T-helper 1 cell (primary cell): ENCODE measurements around the gene MOB3B.
"Not testable (repeated sequence)": the region's sequence is repeated elsewhere in the genome, so short reads cannot be mapped to it uniquely, and the experiment has no call there.

ENCODE experiments used
- DNase-seq, 5 donors: peaks; one replicate each; pipeline ENCODE4 v3.0.0-alpha.2; 2012 to 2020

The MOB3B gene

DNA sequence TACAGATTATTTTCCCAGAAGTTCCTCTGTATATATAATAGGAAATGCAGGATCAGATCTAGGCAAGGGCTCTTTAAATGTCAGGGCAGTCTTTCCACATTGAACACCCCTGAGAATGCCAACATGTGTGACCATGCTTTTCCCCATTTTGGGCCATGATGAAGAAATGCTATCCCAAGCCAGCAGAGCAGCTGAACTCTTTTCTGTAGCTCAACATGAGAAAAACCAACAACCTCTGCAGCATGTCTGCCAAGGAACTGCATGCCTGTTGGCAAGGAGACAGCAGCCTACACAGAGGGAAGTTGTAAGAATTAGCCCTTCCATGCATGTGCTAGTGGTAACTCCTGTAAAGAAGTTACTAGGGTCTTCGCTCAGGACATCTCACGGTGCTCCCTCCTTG is 15.1 kb downstream of the MOB3B start:
- no peak for DNase-seq

GRCh38 chr9:27511771-27512170 is 17.8 kb downstream of the MOB3B start:
- no peak for DNase-seq

- DNase-seq = no peak
Observed at GRCh38 chr9:27510780-27511179, 18.8 kb downstream of the MOB3B start.

DNA sequence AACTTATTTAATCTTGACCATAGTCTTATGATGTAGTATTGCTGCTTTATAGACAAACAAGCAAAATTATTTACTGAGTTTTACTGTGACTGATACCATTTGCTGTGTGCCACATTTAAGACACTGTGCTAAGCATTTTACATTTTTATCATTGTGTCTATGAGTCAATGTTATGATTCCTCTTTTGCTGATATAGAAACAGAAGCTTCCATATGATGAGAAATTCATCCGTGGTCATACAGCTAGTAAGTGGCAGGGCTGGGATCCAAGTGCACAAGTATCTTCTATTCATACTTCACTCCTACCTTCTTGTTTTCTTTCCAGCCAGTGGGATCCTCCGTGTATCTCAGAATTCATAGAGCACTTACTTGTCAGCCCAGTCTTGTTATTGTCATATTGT is 22.6 kb downstream of the MOB3B start:
- no peak for DNase-seq

DNA sequence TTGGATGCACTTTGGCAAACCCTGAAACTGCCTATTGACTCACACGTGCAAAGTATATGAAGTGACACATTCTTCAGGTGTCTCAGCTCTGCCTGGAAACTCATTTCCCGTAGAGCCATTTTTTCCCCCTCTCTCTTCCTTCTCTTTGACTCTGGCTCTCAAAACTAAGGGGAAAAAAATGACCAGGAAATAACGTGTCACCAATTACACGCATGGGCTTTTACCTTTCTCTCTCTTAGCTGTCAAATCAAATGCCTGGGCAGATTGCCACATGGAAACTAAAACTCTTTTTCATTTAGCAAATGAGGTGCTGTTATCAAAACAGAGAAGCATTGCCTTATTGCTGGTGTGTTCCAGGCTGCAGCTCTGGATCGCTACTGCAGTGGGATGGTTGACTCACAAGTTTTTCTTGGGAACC is 23.9 kb downstream of the MOB3B start:
- DNase-seq = no peak

- peak in 1 of 5 donors; percentile 7 for DNase-seq
Observed at GRCh38 chr9:27504259-27504658, 25.4 kb downstream of the MOB3B start.

DNA sequence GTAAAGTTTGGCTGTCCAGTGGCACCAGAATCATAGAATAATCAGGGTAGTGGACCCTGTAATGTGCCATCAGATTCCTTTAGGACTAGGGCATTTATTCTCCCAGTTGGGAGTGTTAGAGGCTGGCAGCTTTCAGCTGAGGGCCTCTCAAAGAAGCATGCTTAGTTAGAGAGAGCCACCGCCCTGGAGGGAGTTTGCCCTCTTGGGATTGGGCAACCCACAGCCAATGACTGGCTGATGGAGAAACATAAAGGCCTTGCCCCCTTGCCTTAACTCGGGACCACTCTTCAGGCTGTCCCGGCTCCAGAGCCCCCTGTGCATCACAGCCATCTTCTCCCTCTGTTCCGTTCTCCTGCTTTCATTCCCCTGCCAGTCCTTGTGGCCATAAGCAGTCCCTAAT is 26.0 kb downstream of the MOB3B start:
- no peak for DNase-seq

DNA sequence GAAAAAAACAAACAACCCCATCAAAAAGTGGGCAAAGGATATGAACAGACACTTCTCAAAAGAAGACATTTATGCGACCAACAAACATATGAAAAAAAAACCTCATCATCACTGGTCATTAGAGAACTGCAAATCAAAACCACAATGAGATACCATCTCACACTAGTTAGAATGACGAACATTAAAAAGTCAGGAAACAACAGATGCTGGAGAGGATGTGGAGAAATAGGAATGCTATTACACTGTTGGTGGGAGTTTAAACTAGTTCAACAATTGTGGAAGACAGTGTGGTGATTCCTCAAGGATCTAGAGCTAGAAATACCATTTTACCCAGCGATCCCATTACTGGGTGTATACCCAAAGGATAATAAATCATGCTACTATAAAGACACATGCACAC is 28.7 kb downstream of the MOB3B start:
- DNase-seq = not testable (repeated sequence)

DNA sequence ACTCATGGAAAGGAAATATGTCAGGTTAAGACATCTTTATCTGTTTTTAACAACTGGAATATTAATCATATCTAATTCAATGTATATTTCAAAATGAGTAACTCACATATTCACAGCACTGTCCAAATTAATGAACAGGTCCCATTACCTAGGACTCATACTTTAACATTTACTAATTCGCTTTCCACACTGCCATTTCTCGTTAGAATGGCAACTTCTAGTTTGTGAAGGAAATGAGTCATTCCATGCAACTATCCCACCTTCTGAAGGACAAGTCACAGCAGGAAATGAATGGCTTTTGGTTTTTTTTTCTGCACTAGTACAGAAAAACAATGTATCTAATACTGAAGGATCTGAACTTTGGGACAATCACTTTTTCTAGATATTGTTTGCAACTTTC is 30.2 kb downstream of the MOB3B start:
- peak in 1 of 5 donors; percentile 70 for DNase-seq

DNA sequence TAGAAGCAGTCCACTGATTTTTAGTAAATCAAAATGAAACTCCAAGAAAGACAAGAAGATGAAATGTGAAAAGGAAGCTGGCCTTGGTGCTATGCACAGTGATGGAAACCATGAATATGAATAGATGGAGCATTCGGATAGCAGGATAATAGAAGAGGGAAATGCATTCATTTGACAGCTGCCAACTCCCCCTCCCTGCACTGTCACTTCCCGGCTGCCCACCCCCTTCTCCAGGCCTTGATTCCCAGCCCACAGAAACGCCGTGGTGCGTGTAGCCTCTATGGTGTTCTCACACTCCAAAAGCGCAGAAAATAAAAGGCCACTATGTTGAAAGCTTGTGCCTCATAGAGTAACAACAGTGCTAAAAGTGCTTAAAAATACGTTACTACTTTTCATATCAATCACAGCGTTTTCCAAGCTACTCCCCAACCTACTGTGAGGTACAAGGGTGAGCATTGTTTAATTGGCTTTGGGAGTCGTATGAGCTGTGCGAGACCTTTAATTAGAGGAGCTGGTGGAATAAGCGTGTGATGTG is 31.7 kb downstream of the MOB3B start:
- no peak for DNase-seq

DNA sequence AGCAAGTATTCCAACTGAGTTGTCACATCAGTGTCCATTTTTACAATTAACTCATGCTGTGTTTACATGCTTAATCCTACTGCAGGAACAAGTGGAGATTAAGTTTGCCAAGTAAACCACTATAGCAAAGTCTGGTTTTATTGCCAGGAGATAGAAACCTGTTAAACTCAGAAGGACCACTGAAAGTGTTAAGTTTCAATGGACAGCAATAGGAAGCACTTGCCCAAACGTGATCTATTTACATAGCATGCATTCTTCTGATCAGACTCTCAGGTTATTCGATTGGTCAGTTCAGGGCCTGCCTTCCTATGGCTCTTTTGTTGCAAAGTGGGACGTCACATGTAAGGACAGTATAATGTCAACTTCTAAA is 33.5 kb downstream of the MOB3B start:
- DNase-seq = no peak

- no peak for DNase-seq
Observed at GRCh38 chr9:27495480-27496134, 34.0 kb downstream of the MOB3B start.

GRCh38 chr9:27491154-27491553 is 38.5 kb downstream of the MOB3B start:
- no peak for DNase-seq

- DNase-seq = peak in 1 of 5 donors; percentile 27
Observed at GRCh38 chr9:27489087-27489876, 40.3 kb downstream of the MOB3B start.

DNA sequence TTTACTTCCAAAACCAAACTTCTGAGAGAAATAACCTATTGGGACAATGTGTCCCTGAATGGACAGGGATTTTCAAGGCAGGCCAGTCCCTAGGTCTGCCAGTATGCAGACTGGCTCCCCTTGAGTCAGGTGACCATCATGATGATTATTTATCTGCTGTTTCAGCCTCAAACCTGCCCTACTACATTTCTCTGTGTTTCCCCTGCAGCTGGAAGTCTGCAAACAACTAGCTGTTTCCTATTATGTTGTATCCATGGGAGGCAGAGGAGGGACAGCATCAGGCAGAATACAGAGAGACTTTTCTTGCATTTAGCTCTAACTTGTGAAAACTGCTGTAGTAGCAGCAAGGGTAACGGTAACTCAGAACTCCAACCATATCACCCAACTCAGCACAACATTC is 41.7 kb downstream of the MOB3B start:
- no peak for DNase-seq

GRCh38 chr9:27487128-27487640 is 42.4 kb downstream of the MOB3B start:
- no peak for DNase-seq

- peak in 1 of 5 donors; percentile 60 for DNase-seq
Observed at GRCh38 chr9:27485158-27485557, 44.5 kb downstream of the MOB3B start.

DNA sequence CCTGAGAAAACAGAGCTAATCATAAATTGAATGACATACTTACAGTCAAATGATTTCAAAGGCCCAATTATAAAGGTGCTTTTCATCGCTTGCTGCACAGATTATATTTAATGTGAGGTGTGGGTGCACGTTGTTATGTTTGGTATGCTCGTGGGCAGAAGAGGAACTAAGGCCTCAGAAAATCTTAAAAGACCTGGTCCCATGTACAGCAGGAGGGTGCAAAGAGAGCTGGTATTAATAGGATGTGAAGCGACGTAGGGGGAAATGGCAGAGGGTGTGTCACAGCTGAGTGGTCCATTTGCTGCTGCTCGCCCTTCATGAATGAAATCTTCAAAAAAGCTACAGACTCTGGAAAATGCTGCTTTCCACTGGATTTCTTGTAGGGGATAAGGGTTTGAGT is 46.0 kb downstream of the MOB3B start:
- no peak for DNase-seq

DNA sequence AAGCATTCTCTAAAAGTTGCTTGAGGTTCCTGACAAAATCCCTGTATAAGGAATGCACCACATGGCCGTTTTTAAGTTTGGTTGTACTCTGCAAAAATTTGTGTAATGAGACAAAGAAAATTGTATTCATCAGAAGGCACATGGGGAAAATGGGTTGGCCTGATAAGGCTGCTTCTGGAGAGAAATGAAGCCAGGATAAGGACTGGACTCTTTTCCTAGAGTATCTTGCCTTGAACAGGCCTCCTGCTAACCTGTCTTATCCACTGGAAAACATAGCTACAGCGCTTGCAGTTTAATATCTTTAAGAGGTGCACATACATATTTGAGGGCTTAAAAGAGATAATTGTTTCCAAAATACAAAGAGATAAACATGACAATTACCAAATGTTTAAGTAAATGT is 46.9 kb downstream of the MOB3B start:
- DNase-seq = no peak

DNA sequence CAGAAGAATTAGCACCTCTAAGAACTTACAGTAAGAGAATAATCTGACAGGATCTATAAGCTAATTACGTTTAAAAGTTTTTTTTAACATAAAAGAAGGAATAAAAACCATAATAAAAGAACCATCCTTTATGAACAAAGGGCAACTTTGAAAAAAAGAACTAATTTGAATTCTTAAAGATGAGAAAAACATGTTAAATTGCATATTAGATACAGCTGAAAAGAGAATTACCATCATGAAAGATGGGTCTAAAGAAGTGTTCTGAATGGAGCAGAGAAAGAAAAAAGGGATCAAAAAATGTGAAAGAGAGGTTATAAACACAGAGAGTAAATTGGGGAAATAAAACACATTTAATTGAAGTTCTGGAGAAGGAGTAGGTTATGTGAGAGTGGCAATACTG is 51.3 kb downstream of the MOB3B start:
- DNase-seq = no peak

DNA sequence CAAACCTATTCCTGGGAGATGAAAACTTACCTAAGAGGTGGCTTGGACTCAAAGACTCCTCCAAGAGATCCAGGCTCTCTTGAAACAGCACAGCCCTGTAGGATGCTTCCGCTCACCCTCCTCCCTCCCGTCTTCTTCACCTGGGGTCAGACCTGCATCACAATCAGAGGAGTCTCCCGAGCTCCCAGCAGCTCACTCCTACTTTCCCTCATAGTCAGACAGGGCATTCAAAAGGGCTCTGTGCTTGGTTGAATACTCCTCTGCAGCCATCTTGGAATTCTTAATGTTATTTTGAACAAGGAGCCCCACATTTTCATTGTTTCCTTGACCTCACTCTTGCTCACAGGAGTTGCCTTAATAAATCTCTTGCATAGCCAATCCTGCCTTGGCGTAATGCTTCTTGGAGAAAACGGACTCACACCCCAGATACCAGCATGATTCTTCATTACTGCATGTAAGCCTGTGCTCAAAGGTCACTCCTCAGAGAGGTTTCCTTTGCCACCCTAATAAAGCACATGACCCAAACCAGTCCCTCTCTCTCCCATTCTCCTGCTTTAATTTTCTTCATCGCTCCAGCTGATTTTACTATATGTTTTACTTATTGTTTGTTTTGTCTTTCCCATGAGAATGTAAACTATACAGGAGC is 52.6 kb downstream of the MOB3B start:
- DNase-seq = no peak

GRCh38 chr9:27475057-27475595 is 54.5 kb downstream of the MOB3B start:
- no peak for DNase-seq

DNA sequence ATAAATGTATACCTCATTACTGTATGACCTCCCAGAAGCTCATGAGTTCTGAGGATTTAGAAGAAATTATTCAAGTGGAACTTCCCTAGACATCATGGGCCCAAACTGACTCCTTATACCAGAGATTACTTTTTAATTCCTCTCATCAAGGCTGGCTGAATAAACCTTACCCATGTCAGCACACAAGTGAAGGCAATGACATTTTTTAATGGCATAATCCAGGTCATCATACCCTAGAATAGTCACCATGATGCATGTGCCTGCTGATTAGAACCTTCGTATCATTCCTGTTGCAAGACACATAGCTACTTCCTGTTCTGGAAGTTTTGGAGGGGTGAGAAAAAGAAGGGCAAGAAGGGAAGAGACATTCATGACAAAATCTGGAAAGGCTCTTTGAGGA is 55.3 kb downstream of the MOB3B start:
- no peak for DNase-seq
